HCT116 (cell line): ENCODE data around the gene CNNM3. TPM values are rescaled to one million over a fixed set of nuclear protein-coding genes. Genes with fewer than 3 reads are reported as not detected.

Experiments
- ATAC-seq: fragments of 200-7000 bp; cut with Tn5 transposase; 2 replicates; pipeline ENCODE4 v1.9.1; 2020; ENCODE audit warnings: mild to moderate bottlenecking, moderate library complexity
- BruUV-seq: library from RNA; stranded (reverse); fragments of 400-500 nt; replicated peaks from 2 replicates; lab custom pipeline; 2021; lab: Mats Ljungman, UMichigan
- CTCF ChIA-PET: fragments of 300-600 bp; sonication (Branson Sonifier 250); formaldehyde crosslinking; loops from one replicate; lab custom pipeline; 2021; ENCODE audit warnings: antibody characterized with exemption; lab: Charles Lee
- POLR2A ChIA-PET: fragments of 300-600, 350-600 bp; sonication (Branson Sonifier 250); formaldehyde crosslinking; loops from one replicate; lab custom pipeline; 2021; ENCODE audit warnings: antibody characterized with exemption; lab: Charles Lee
- RAD21 ChIA-PET, 2 experiments: fragments of 300-600 bp; sonication (Branson Sonifier 250); formaldehyde crosslinking; loops; one replicate each; lab custom pipeline; 2023; ENCODE audit warnings: low total read pairs in 2 of 2; ENCODE audit not compliant: uncharacterized antibody in 2 of 2, unreplicated experiment in 2 of 2, low non-redundant PET in 1 of 2; lab: Charles Lee
- DNase-seq: peaks from one replicate; pipeline ENCODE4 v3.0.0-alpha.2; 2010; ENCODE audit warnings: low read depth, low spot score
- H2AFZ ChIP-seq: fragments of 200-600 bp; shearing (Covaris generic), sonication (generic); 2 replicates; pipeline ENCODE4 v1.6.1; 2017; ENCODE audit warnings: low read depth, mixed run types, mixed read lengths, antibody characterized with exemption, low read length; ENCODE audit not compliant: poor library complexity, severe bottlenecking
- H3K27ac ChIP-seq: 2 replicates; pipeline ENCODE4 v1.5.1; 2012; ENCODE audit warnings: low read depth, low read length
- H3K27me3 ChIP-seq: fragments of 200-600 bp; sonication (generic); 2 replicates; pipeline ENCODE4 v1.6.1; 2016; ENCODE audit warnings: mixed run types, low read length, mixed read lengths; ENCODE audit not compliant: insufficient read depth
- H3K36me3 ChIP-seq, 2 experiments: fragments of 200-500 bp in 1 of 2; fragments of 200-600 bp in 1 of 2; sonication (Bioruptor generic) in 1 of 2; sonication (generic) in 1 of 2; 2 replicates each; pipeline versions ENCODE4 v1.5.1 to v1.6.1; 2014 to 2016; ENCODE audit warnings: low read length in 2 of 2, inconsistent platforms in 1 of 2, mixed read lengths in 1 of 2, mixed run types in 1 of 2; ENCODE audit not compliant: insufficient read depth in 2 of 2, control insufficient read depth in 1 of 2
- H3K4me1 ChIP-seq, 2 experiments: fragments of 200-600 bp in 1 of 2; sonication (generic) in 1 of 2; 2 replicates each; pipeline versions ENCODE4 v1.5.1 to v1.6.1; 2012 to 2017; ENCODE audit warnings: low read length in 2 of 2, inconsistent platforms in 1 of 2, mild to moderate bottlenecking in 1 of 2, mixed read lengths in 1 of 2, mixed run types in 1 of 2, moderate library complexity in 1 of 2; ENCODE audit not compliant: insufficient read depth in 2 of 2, control insufficient read depth in 1 of 2
- H3K4me2 ChIP-seq: fragments of 200-600 bp; sonication (generic); 2 replicates; pipeline ENCODE4 v1.6.1; 2017; ENCODE audit warnings: mixed run types, low read length, mixed read lengths
- H3K4me3 ChIP-seq, 2 experiments: fragments of 200-600 bp in 1 of 2; sonication (generic) in 1 of 2; replicated peaks in 1 of 2; 2 replicates each; pipeline ENCODE4 v1.5.1; 2011 to 2016; ENCODE audit warnings: low read length in 2 of 2, control low read depth in 1 of 2, low read depth in 1 of 2, mild to moderate bottlenecking in 1 of 2, mixed read lengths in 1 of 2, mixed run types in 1 of 2
- H3K79me2 ChIP-seq: fragments of 200-600 bp; sonication (generic); 2 replicates; pipeline ENCODE4 v1.6.1; 2017; ENCODE audit warnings: mild to moderate bottlenecking, mixed run types, low read length, moderate library complexity, mixed read lengths; ENCODE audit not compliant: insufficient read depth
- H3K9ac ChIP-seq: fragments of 200-600 bp; sonication (generic); 2 replicates; pipeline ENCODE4 v1.6.1; 2016; ENCODE audit warnings: low read length, mixed read lengths
- H3K9me2 ChIP-seq: fragments of 200-600 bp; sonication (generic), shearing (Covaris generic); 2 replicates; pipeline ENCODE4 v1.6.1; 2017; ENCODE audit warnings: mixed run types, mild to moderate bottlenecking, moderate library complexity; ENCODE audit not compliant: insufficient read depth
- H3K9me3 ChIP-seq, 2 experiments: fragments of 200-500 bp in 1 of 2; fragments of 200-600 bp in 1 of 2; sonication (Bioruptor generic) in 1 of 2; sonication (generic) in 1 of 2; 2 replicates each; pipeline ENCODE4 v1.6.1; 2014 to 2017; ENCODE audit warnings: low read length in 2 of 2, mixed read lengths in 2 of 2, inconsistent platforms in 1 of 2, low read depth in 1 of 2, mild to moderate bottlenecking in 1 of 2, mixed run types in 1 of 2, moderate library complexity in 1 of 2; ENCODE audit not compliant: control insufficient read depth in 1 of 2, insufficient read depth in 1 of 2
- H4K20me1 ChIP-seq: fragments of 200-600 bp; sonication (generic), shearing (Covaris generic); 2 replicates; pipeline ENCODE4 v1.6.1; 2017; ENCODE audit warnings: mixed run types, mild to moderate bottlenecking, moderate library complexity; ENCODE audit not compliant: insufficient read depth
- ATF3 ChIP-seq: IDR thresholded peaks from 2 replicates; pipeline ENCODE4 v1.6.1; 2012
- ELF1 ChIP-seq: IDR thresholded peaks from 2 replicates; pipeline ENCODE4 v1.6.1; 2012; ENCODE audit warnings: low read depth, borderline replicate concordance
- FOSL1 ChIP-seq: IDR thresholded peaks from 2 replicates; pipeline ENCODE4 v1.6.1; 2012; ENCODE audit warnings: low read depth
- MAX ChIP-seq: IDR thresholded peaks from 2 replicates; pipeline ENCODE4 v1.6.1; 2012
- POLR2AphosphoS5 ChIP-seq: IDR thresholded peaks from 2 replicates; pipeline ENCODE4 v1.6.1; 2011; ENCODE audit warnings: mild to moderate bottlenecking, low read depth, low read length, moderate library complexity
- RAD21 ChIP-seq: IDR thresholded peaks from 2 replicates; pipeline ENCODE4 v1.6.1; 2012; ENCODE audit warnings: low read depth, mild to moderate bottlenecking
- YY1 ChIP-seq: IDR thresholded peaks from 2 replicates; pipeline ENCODE4 v1.6.1; 2011; ENCODE audit warnings: low read length, low read depth, moderate library complexity, mild to moderate bottlenecking; ENCODE audit not compliant: insufficient replicate concordance; ENCODE audit errors: extremely low read depth
- ZBTB33 ChIP-seq: IDR thresholded peaks from 2 replicates; pipeline ENCODE4 v1.6.1; 2011; ENCODE audit warnings: mild to moderate bottlenecking, low read length, moderate library complexity; ENCODE audit not compliant: insufficient replicate concordance; ENCODE audit errors: extremely low read depth
- ZFX ChIP-seq: fragments of 450-650 bp; IDR thresholded peaks from 2 replicates; pipeline ENCODE4 v1.6.1; 2017
- intact Hi-C: fragments of 100-400 bp; cut with micrococcal nuclease; formaldehyde crosslinking; loops from 2 replicates; pipeline ENCODE4 v1.10.0; 2022
- total RNA-seq: library from RNA; stranded (reverse); gene quantifications from one replicate; pipeline ENCODE4 v1.2.1, GENCODE V29; 2021; ENCODE audit not compliant: unreplicated experiment

CNNM3 gene
- total RNA-seq, 1 experiment from 2014 or later: 31.1 TPM

GRCh38 chr2:96816127-96816835 lies at the start of gene CNNM3 (continued):
- no peak for TF ChIP-seq ZBTB33
- peak; percentile 78 for TF ChIP-seq POLR2AphosphoS5
- no peak for TF ChIP-seq MAX
- TF ChIP-seq RAD21: no peak
- TF ChIP-seq ZFX: peak; percentile 86; the same call in 1 of the 2 replicates
- TF ChIP-seq YY1: peak; percentile 83

GRCh38 chr2:96767135-96767871 lies 48.8 kb upstream of the CNNM3 start:
- no peak overlapping the region for H3K4me2 ChIP-seq
- CTCF ChIA-PET: no interaction called here
- BruUV-seq: no TSS peak

More at GRCh38 chr2:96767135-96767871, 48.8 kb upstream of the CNNM3 start:
- DNase-seq (no peak), ATAC-seq (no peak)
- Histone ChIP-seq H2AFZ (no peak overlapping the region), H3K79me2 (peaks cover 27% of the 10 kb centered on the region), H3K4me1 (peaks cover 8 to 29% of the 10 kb centered on the region in 2 experiments; a peak in 3 of 4 replicates), H4K20me1 (no peaks in the 10 kb centered on the region), H3K9me2 (no peaks in the 10 kb centered on the region), H3K27ac (no peak overlapping the region), H3K4me3 (no peak overlapping the region), H3K36me3 (0 out of 4 replicates have a peak, but pooled peaks cover 0 to 4% of the 10 kb centered on the region in 2 experiments), H3K27me3 (no peaks in the 10 kb centered on the region), H3K9ac (no peak overlapping the region), H3K9me3 (no peaks in the 10 kb centered on the region)
- ChIA-PET POLR2A (no interaction called here), RAD21 (no interaction called here)
- no peak for TF ChIP-seq ATF3
- TF ChIP-seq ELF1: no peak
- no peak for TF ChIP-seq ZFX
- TF ChIP-seq FOSL1: no peak
- intact Hi-C loops: loop anchor here (10.0 kb wide), 2 partner anchors 133 to 213 kb away; partner anchors contain the start of gene KANSL3
